Suppressor macrophage (primary cell): ENCODE measurements around the gene UBQLN3.

ENCODE experiments used
- DNase-seq, 4 experiments: peaks; one replicate each; pipeline ENCODE4 v3.0.0-alpha.2; 2020 to 2022
- total RNA-seq, 17 experiments: gene quantifications; one replicate each; lab custom pipeline; 2026; ENCODE audit warnings: mixed read lengths in 6 of 17, inconsistent platforms in 3 of 17; lab: John Stamatoyannopoulos, UW

UBQLN3 gene
- 0 to 0.66 (median 0) reads per million in 17 experiments for total RNA-seq

DNA sequence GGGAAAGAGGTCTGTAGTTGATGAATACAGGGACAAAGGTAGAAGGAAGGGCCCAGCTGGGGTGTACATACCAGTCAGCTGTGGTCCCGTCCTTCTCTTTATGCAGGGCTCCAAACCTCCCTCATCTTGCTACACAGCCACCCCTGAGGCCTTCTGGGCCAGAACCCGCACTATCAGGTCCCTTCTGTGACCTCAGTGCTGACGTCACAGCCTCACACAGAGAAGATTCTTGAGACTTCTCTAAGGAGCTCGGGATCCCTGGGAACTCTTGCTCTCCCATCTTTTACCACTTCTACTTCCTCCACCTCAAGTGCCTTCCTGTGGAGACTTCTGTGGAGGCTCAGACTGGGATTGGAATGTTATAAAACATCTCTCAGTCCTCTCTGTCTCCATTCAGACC lies at the start of gene UBQLN3:
UBQLN3 (minus strand) TSS at position 155 of the 400 bp plus-strand sequence. CDS start 399 bp downstream, outside the sequence.
- no peak for DNase-seq

DNA sequence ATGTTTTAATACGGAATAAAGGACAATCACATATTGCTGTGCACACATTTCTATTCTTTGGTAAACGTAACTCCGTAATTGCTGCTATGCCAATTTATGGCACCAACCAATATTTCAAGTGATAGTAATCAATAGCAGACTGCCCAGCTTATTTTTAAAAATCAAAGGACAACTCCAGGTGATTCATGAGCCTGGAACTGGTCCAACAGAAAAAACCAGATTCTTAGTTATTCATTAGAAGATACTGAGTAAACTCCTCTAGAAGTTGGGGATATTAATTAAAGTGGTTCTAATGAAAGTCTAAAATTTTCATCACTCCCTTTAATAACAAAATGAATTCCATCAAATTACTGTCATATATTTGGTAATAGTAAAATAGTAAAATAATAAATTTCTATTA lies 48.0 kb upstream of the UBQLN3 start:
- no peak for DNase-seq

DNA sequence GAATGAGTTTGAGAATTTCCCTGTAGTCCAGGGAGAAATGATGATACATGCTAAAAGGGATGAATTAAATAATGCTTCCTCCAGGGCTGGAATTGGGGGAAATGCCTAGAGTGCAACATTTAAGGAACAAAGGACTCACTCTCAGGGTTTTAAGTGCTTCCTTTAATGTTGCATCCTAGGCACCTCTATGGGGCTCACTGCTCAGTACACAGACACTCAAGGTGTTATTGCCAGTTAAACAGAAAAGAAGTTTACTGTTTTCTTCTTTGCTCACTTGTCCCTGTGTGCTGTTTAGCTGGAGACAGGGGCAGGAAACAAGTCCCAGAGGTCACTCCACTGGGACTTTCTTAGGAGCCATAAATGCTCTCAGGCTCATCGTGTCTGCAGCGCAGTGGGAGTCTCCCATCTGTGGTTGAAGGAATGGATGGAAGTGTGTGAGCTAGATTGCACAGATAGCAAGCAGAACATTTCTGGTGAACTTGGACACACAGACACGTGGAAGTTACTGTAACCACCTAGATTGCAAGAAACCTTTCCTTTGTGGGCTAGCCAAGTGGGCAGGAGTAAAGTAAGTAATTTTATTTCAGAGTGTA lies 46.9 kb upstream of the UBQLN3 start:
- DNase-seq = no peak

DNA sequence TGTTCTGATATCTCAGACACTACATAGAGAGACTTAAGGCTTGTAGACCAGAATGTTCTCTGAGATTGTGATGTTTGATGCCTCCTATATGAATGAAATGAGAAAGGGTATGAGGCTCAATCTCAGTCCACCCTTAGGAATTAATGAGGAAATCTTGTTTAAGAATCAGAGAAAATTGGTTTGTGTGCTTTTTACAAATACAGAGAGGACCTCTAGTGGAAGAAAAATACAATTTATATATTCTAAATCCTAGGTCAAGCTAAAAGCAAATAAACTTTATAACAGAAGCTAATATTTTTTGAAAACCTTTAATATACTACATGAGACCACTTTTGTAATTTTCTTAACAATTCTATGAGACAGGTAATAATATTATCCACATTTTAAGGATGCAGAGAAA lies 43.6 kb upstream of the UBQLN3 start:
- DNase-seq = no peak

DNA sequence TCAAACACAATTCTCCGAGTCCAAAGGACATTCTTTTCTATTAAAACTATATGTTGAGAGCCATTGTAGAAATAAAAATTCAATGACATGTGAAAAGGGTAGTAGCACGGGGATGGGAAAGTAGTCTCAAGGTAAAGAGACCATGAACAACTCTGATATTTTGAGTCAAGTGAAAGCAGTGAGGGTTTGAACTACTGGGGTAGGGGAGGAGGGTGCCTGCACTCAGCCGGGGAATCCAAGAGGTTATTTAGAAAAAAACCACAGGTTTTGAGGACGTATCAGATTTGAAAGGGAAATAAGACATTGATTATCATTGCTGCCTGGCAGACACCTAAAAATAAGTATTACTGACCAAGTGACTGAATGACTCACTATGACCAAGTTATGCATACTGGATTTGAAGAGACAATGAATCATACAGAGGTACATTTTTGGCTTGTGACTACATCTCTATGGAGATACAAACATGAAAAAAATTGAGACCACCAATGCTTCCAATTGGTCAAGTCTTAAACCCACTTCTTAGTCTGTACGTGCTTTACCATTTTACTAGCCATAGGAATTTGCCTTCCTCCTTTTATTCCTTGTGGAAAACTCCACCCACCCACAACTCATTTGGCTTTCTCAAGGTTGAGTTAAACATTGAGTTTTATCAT lies 40.8 kb upstream of the UBQLN3 start:
- no peak for DNase-seq

DNA sequence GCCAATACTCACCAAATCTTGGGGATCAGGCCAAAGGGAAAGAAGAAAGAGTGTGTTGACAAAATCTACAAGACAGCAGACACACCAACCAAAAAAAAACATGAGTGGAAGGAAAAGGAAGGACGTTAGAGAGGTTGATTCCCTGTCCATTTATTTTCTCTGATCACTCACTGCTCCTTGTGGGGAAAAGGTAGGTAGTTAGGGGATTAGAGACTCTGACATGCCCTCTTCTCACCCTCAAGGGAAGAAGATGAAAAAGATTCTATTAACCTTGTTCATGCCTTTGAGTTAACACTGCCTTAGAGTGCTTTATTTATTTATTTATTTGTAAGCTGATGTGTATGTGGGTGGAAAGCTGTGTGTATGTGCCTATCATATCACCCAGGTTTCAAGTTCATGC lies 38.7 kb upstream of the UBQLN3 start, which contains the start of gene OR52H1:
OR52H1 (minus strand) TSS at position 101 of the 400 bp plus-strand sequence. CDS start 3,035 bp downstream, outside the sequence.
- DNase-seq = no peak

DNA sequence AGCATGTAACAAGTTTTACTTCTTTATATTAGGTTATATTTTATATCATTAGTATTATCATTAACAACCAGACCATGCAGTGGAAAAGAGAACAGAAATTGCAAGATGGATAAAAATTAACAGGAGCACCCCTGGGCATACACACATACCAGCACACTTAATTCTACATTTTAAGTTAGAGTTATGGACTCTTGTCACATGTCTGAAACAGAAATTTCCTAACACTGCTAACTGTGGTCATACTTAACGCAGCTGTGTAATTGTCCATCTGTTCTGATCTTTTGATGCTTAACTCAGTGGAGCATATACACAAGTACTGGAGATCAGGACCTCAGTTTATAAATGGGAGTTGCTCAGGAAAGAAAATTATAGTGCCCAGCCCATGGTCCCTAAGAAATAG lies 38.2 kb upstream of the UBQLN3 start:
- DNase-seq = no peak

DNA sequence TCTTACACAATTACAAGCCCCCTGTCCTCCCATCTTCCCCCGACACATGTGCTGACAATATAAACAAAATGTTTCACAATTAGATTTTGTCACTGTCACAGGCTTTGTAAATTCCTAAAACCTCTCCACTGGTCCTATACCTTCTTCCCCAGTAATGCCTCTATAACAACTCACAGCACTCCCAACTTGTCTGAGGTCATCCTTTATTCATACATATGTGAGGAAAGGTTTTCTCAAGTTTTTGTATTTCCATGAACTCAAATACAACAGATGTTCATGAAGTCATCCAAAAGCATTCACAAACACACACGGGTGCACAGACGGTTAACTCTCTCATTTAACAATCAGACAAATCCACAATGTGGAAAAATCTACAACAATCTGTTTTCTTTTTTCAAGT lies 36.7 kb upstream of the UBQLN3 start:
- no peak for DNase-seq

DNA sequence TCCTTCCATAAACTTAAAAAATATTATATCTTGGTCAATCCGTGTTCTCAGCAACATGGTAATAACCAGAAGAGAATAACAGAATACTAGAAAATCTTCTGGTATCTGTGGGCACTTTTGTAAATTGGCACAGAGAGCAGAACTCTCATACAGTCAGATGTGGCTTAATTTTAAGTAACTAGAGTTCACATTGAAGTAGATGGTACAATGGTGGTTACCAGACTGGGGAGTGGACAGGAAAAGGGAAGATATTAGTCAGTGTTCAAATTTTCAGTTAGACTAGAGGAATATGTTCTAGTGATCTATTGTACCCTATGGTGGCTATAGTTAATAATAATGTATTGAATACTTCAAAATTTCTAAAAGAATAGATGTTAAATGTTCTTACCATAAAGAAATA lies 31.7 kb upstream of the UBQLN3 start:
- no peak for DNase-seq

DNA sequence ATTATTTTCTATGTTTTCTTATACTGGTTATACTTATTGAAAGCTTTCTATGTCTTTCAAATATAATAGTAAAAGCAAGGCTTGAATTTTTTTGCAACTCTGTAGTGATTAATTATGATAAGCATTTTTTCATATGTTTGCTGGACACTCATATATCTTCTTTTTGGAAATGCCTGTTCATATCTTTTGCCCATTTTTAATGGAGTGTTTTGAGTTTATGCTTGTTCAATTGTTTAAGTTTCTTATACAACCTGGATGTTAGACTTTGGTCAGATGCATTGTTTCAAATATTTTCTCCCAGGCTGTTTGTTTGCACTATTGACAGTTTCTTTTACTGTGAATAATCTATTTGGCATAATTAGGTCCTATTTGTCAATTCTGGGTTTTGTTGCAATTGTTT lies 26.7 kb upstream of the UBQLN3 start:
- DNase-seq = no peak

DNA sequence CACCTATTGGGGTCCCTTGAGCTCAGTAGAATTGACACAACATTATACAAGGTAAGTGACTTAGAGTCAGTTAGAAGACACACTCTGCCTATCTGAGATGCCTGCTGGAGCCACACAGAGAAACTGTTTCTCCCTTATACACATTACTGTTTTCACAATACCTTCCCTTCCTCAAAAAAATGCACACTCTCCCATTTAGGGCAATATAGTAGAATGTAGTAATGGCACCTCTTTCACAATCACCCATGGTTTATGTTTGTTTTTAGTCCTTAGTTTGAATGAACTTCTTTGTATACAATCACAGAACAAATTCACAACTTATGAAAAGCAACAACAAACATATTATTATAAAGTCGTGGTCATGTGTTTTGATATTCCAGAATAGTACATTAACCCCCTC lies 24.3 kb upstream of the UBQLN3 start:
- peak; percentile 4 to 46 (median 20) for DNase-seq

DNA sequence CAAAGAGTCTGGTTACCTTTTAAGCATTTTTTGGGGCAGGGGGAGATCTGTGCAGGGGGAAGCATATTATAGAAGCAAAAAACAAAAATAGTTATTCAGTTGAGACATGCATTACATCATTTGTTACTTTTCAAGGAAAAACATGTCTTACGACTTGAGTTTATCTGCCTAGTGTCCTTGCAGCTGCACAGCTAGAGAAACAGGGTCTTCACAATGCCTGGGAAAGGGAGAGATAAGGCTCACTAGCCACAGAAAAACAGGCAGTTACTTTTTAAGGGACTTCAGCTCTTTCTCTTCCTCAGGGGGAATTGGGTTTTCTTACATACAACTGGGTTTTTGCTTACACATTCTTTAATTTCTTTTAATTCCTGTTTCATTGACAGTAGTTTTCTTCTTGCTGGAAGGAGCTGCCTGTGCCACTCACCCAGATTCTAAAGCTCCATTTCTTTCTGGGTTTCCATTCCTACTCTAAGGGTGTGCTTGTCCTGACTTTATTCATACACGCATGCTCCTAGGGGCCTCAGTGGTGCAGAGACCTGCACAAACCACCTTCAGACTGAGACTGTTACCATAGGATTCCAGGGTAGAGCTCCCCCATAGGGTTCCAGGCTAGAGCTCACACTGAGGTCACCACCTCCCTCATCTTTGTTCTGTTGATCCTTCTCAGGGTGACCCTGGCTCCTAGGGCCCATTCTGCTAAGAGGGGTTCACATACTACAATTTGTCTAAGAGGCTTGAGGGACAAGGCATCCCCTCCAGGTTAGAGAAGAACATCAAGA lies 21.5 kb upstream of the UBQLN3 start:
- DNase-seq = no peak

DNA sequence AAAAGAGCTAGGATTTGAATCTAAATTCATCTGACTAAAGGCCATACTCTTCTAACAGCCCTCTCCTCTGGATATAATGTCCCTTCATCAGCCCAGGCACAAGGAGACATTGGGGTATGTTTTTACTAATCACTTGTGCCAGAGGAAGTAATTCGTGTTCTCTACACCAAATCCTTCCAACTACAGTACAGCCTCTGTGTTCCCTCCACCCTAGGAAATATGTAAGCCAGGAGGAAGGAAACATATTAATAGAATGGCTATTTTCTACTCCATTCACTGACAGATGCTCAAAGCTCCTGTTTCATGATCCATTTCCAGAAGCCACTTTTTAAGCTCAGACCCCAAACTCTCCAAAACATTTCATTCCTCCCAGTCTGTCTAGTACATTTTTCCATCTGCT lies 18.7 kb upstream of the UBQLN3 start:
- DNase-seq = no peak

DNA sequence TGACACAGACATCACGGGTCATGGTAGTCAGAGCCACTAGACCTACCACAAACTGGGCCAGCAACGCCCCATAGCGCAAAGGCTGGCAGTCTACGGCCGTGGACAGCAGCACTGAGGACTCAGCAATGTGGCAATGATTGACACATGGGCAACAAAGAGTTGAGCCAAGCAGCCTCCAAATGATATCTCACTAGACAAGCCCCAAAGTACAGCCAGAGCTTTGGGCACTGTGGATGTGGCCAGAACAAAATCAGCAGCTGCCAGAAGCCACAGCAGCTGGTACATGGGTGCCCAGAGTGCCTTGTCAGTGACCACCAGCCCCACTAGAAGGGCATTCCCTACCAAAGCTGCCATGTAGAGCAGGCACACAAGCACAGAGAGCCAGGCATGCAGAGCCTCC lies 18.0 kb upstream of the UBQLN3 start:
- no peak for DNase-seq

DNA sequence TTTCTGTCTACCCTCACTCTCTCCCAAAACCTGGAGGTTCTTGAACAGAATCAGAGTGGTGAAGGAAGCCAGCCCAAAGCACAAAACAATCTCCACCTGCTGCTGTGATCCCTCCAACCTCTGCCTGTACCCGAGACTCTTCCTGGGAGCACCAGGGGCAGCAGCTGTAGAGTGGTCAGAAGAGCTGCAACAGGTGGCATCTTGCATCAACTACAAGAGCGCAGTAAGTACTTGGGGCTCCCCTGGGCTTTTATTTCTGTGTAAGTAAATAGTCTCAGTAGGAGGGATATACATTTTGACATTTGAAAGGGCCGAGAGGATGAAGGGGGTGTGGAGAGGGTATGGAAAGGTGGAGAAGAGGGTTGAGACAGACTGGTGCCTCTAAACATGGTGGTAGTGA lies 15.0 kb upstream of the UBQLN3 start:
- DNase-seq = no peak

DNA sequence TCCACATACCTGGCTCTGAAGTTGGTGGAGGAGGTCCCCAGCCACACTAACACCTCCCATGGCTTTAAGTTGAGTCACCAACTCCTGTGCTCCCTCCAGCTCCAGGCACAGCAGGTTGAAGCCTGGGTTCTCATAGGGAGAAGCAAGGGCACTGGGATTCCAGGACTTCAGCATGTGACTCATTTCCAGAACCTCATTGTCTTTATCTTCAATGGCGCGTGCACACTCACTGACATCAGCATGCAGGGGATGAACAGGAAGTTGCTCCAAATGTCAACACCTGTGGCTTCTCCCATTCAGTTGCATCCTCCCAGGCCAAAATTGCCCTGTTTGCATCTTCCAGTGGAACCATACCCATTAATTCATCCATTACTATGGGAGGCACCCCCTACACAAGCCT lies 12.6 kb upstream of the UBQLN3 start:
- no peak for DNase-seq

DNA sequence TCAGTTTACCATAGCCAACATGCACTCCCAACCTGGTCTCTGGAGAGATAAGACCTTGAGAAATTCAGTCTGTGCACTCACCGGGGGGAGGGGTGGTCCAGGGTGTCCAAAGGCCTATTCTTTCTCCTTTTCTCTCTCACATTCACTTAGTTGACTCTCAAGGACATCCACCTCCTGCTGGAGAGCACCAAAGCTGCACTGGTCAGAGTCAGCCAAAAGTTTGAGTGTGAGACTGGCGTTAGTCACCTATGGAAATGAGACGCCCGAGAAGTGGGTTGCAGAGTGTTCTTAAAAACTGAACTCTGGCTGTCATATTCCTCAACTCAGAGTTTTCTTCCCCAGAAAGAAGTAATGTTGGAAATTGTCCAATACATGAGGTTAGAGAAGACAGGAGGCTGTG lies 11.8 kb upstream of the UBQLN3 start:
- no peak for DNase-seq

DNA sequence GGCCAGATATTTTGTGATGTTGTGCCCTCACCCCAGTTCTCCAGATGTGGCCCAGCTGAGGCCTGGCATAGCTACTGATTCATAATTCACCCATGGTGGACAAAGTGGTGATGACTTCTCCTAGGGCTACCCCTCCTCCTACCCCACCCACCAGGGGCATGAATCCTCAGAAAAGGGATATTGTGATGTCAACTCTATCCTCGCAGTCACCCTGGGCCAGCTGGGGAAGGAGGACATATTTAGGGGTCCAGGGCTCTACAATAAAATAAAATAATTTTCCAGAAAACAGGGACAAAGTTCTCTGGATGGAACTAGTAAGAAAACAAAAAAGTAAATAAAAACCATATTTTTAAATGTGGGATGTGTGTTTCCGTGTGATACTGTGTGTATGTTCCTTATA lies 6.8 kb upstream of the UBQLN3 start, which contains the start of gene UBQLNL:
UBQLNL (minus strand) TSS at position 101 of the 400 bp plus-strand sequence. CDS start 258 bp downstream, outside the sequence.
- DNase-seq = no peak

DNA sequence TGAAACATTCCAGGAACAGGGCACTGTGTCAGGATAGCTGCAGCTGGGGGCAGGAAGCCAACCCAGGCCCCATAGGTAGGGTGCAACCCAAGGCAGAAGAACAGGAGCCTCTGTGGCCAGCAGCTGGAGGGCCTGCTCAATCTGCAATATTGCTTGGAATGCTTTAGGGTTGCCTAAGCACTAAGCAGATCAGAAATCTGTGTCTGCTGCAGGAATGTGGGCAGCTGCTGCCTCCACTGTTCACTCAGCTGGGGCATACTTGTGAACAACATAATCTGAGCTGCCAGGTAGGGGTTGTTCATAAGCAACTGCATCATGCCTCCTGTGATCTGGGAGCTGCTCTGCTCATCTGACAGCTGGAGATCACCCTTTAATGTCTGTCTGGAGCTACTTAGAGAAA lies 5.1 kb upstream of the UBQLN3 start:
- DNase-seq = no peak

DNA sequence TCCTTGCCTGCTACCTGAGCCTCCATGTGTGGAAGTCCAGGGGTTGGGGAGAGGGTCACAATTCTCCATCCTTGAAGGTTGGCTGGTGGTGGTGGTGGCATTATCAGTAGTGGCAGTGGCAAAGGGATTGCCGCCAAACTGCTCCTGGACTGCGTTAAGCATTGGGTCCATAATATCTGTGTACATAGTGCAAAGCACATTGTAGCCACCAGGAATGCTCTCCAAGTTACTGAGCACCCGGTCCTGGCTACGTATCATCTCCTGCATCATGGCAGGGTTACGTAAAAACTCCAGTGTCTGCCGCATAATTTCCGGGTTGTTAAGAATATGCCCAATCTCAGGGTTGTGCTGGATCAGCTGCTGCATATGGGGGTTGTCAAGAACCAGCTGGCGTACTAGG lies 1.2 kb downstream of the UBQLN3 start:
- DNase-seq = no peak

DNA sequence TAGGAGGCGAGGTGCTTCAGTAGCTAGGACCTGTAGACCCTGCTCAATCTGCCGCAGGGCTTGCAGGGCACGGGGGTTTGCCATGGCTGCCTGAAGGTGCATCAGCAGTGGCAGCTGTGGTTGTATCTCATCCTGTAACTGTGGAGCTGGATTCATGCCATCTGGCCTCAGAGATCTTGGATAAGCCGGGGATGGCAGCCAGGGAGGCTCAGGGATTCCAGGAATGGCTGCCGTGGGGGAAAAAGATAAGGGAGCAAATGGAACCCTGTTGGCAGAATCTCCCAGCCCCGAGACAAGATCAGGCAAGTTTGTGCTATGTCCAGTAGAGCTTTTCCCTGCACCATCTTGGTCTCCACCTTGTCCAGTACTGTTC lies 1.8 kb downstream of the UBQLN3 start:
- DNase-seq = no peak

DNA sequence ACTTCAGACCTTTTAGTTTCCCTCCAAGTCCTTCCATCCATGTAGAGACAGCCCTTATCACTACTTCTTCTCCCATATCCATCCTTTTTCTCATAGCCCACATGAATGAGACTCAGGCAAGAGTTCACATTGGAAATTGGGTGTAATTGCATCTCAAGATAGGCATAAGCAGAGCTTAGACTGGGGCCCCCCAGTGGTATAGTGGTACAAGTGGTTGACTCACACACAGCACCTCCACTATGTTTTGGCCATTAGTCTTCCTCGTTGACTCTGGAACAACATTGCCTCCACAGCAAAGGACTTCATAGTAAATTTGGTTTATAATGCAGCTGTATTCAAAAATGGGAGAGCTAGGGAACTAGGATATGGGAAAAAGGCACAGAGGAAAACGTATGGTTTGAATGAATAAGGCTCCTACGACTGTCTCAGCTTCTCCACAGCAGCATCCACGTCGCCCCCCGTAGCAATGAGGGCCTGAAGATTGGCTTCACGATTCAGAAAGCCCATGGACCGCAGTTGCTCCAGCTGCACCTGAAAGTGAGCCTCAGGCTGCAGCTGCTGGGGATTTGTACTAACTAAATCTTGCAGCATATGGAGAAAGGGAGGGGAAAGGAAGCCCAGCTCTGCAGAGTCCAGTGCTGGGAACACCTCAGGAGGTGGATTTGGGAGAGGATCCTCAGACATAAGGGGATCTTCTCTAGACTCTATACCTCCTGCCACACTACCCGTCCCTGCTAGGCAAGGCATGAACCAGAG lies 2.4 kb downstream of the UBQLN3 start:
- DNase-seq = no peak
